K562 (cell line): ENCODE data around the gene EIF3K. TPM values are rescaled to one million over a fixed set of nuclear protein-coding genes. Genes with fewer than 3 reads are reported as not detected.

Experiments
- ATF3 ChIP-seq, 2 experiments: fragments of 450-650 bp in 1 of 2; sonication (generic) in 1 of 2; formaldehyde crosslinking in 1 of 2; IDR thresholded peaks in 1 of 2; conservative IDR thresholded peaks in 1 of 2; 2 replicates each; pipeline versions ENCODE4 v1.6.1 to v1.8.1; 2016 to 2023; ENCODE audit warnings: mild to moderate bottlenecking in 2 of 2, moderate library complexity in 2 of 2, inconsistent platforms in 1 of 2, missing genetic modification reagents in 1 of 2
- DEAF1 ChIP-seq: fragments of 450-650 bp; formaldehyde crosslinking; IDR thresholded peaks from 2 replicates; pipeline ENCODE4 v1.4.0; 2020; ENCODE audit warnings: mild to moderate bottlenecking, moderate library complexity
- KDM5B ChIP-seq: fragments of 200-600 bp; sonication (generic); IDR thresholded peaks from 2 replicates; pipeline ENCODE4 v1.6.1; 2012; ENCODE audit warnings: low read depth, mild to moderate bottlenecking, moderate library complexity, low read length, control low read depth, inconsistent platforms; ENCODE audit not compliant: insufficient replicate concordance
- MYC ChIP-seq, 2 experiments: fragments of 250-450 bp in 1 of 2; sonication (Bioruptor Pico) in 1 of 2; IDR thresholded peaks; 2 replicates each; pipeline versions ENCODE4 v1.5.1 to v1.6.1; 2012 to 2021; ENCODE audit warnings: low read depth in 2 of 2, borderline replicate concordance in 1 of 2, improper control_type of control experiment in 1 of 2, low read length in 1 of 2, mild to moderate bottlenecking in 1 of 2, moderate library complexity in 1 of 2
- NFE2 ChIP-seq: IDR thresholded peaks from 2 replicates; pipeline ENCODE4 v1.6.1; 2014; ENCODE audit warnings: antibody characterized with exemption, low read depth
- NFIC ChIP-seq: fragments of 450-650 bp; IDR thresholded peaks from 2 replicates; pipeline ENCODE4 v1.6.1; 2017; ENCODE audit warnings: mild to moderate bottlenecking, inconsistent platforms
- NONO ChIP-seq, 2 experiments: fragments of 200-400 bp in 1 of 2; fragments of 450-650 bp in 1 of 2; formaldehyde crosslinking in 1 of 2; IDR thresholded peaks; 2 replicates each; pipeline ENCODE4 v1.6.1; 2017; ENCODE audit warnings: low read depth in 2 of 2, mild to moderate bottlenecking in 2 of 2, moderate library complexity in 2 of 2, low read length in 1 of 2
- PRMT5 ChIP-seq: sonication (generic); formaldehyde crosslinking; IDR thresholded peaks from 2 replicates; pipeline ENCODE4 v1.5.0; 2020; ENCODE audit warnings: missing genetic modification reagents
- RNF219 ChIP-seq: fragments of 250-450 bp; sonication (Bioruptor Pico); IDR thresholded peaks from 2 replicates; pipeline ENCODE4 v1.5.0; 2022; ENCODE audit warnings: mild to moderate bottlenecking
- UBTF ChIP-seq, 2 experiments: IDR thresholded peaks; 2 replicates each; pipeline ENCODE4 v1.6.1; 2012; ENCODE audit warnings: improper control_type of control experiment in 2 of 2, low read depth in 2 of 2, low read length in 2 of 2, borderline replicate concordance in 1 of 2
- VEZF1 ChIP-seq: fragments of 200-800 bp; sonication (Bioruptor generic); IDR thresholded peaks from 2 replicates; pipeline ENCODE4 v1.6.1; 2017; ENCODE audit warnings: missing genetic modification characterization, missing compliant biosample characterization
- ZNF217 ChIP-seq: sonication (generic); formaldehyde crosslinking; IDR thresholded peaks from 2 replicates; pipeline ENCODE4 v1.8.0; 2022; ENCODE audit warnings: mild to moderate bottlenecking, missing genetic modification reagents
- ZNF232 ChIP-seq: sonication (generic); formaldehyde crosslinking; IDR thresholded peaks from 2 replicates; pipeline ENCODE4 v1.8.0; 2022; ENCODE audit warnings: mild to moderate bottlenecking, missing genetic modification reagents
- ZNF24 ChIP-seq: fragments of 450-650 bp; IDR thresholded peaks from 2 replicates; pipeline ENCODE4 v1.6.1; 2016
- ZNF316 ChIP-seq: fragments of 450-650 bp; IDR thresholded peaks from 2 replicates; pipeline ENCODE4 v1.6.1; 2016
- ZNF764 ChIP-seq: fragments of 250-450 bp; sonication (Bioruptor Pico); IDR thresholded peaks from 2 replicates; pipeline ENCODE4 v1.4.0; 2020; ENCODE audit warnings: low read depth, mild to moderate bottlenecking, moderate library complexity
- polyA plus RNA-seq, 8 experiments: library from polyadenylated mRNA; depleted of rRNA in 4 of 8; stranded (reverse) in 5 of 8; unstranded in 3 of 8; fragments of >200 nt; fragmentation: Nextera tagmentation in 2 of 8; fragmentation: Illumina TruSeq in 1 of 8; extraction: Ambion mirVana in 2 of 8; extraction: Trizol in 1 of 8; gene quantifications; 2 replicates each; pipeline versions ENCODE4 v1.2.1 to v1.2.3, GENCODE V29; 2011 to 2014; ENCODE audit warnings: inconsistent platforms in 1 of 8, missing spikeins in 1 of 8
- total RNA-seq, 7 experiments: library from RNA; depleted of rRNA in 6 of 7; stranded (reverse); fragments of >200 nt in 6 of 7; fragmentation: Illumina TruSeq in 2 of 7; extraction: Trizol in 2 of 7; gene quantifications; 2 replicates each; pipeline versions ENCODE4 v1.2.1 to v1.2.3, GENCODE V29; 2011 to 2021; ENCODE audit warnings: low replicate concordance in 1 of 7

Gene EIF3K
- total and polyA plus RNA-seq, 9 of the 15 experiments (the other 6 are each of a cell fraction or from before 2014, with no cell fraction given): 387 to 1,827 (median 733) TPM

GRCh38 chr19:38618590-38619360 is at the start of gene EIF3K (continued):
- TF ChIP-seq NONO (IDR thresholded peaks at IDR 0.05; ENCODE audit: low read depth in 2 of 2, low read length in 1 of 2): no peak
- TF ChIP-seq VEZF1 (CRISPR knock-in tag): peak; percentile 62
- TF ChIP-seq DEAF1 (CRISPR knock-in tag): no peak
- TF ChIP-seq ZNF217 (CRISPR knock-in tag): no peak
- TF ChIP-seq PRMT5: no peak
- no peak for TF ChIP-seq ZNF316
- TF ChIP-seq RNF219: no peak
- TF ChIP-seq UBTF (IDR thresholded peaks at IDR 0.05; ENCODE audit: borderline replicate concordance in 1 of 2, low read depth in 2 of 2, low read length in 2 of 2): 0 out of 4 replicates have a peak, but pooled peaks have one; percentile 25 to 27
- peak; percentile 88 for TF ChIP-seq MYC (IDR thresholded peaks at IDR 0.05; ENCODE audit: low read depth, low read length)
- TF ChIP-seq MYC (CRISPR knock-in tag; IDR thresholded peaks at IDR 0.05; ENCODE audit: borderline replicate concordance, low read depth): no peak
- no peak for TF ChIP-seq ATF3 (IDR thresholded peaks at IDR 0.05)
- TF ChIP-seq ATF3 (CRISPR knock-in tag; conservative IDR thresholded peaks at IDR 0.05): no peak
- TF ChIP-seq NFE2: no peak
- no peak for TF ChIP-seq ZNF24
- TF ChIP-seq KDM5B: peak; percentile 93
- no peak for TF ChIP-seq ZNF764 (CRISPR knock-in tag)
- TF ChIP-seq ZNF232 (CRISPR knock-in tag): no peak
- TF ChIP-seq NFIC: 0 out of 2 replicates have a peak, but pooled peaks have one; percentile 18
